GM23248 (cell line): ENCODE results near the gene MYO1E. TPM values are rescaled to one million over a fixed set of nuclear protein-coding genes. Genes with fewer than 3 reads are reported as not detected.
"Not testable (repeated sequence)": the region's sequence is repeated elsewhere in the genome, so short reads cannot be mapped to it uniquely, and the experiment has no call there.

Experiments used
- DNase-seq: peaks from one replicate; pipeline ENCODE4 v3.0.0-alpha.2; 2015
- H2AFZ ChIP-seq: fragments of 200-600 bp; sonication (generic); 2 replicates; pipeline ENCODE4 v1.6.1; 2016; ENCODE audit warnings: antibody characterized with exemption
- H3F3A ChIP-seq: fragments of 200-600 bp; sonication (generic); 2 replicates; pipeline ENCODE4 v1.6.1; 2016; ENCODE audit warnings: mild to moderate bottlenecking, antibody characterized with exemption, mixed run types; ENCODE audit not compliant: insufficient read depth
- H3K27ac ChIP-seq: fragments of 200-600 bp; sonication (generic); 2 replicates; pipeline ENCODE4 v1.5.1; 2016; ENCODE audit warnings: mild to moderate bottlenecking
- H3K27me3 ChIP-seq: fragments of 200-600 bp; sonication (generic); replicated peaks from 2 replicates; pipeline ENCODE4 v1.6.1; 2016; ENCODE audit warnings: mild to moderate bottlenecking; ENCODE audit not compliant: insufficient read depth
- H3K36me3 ChIP-seq: fragments of 200-600 bp; sonication (generic); 2 replicates; pipeline ENCODE4 v1.6.1; 2016; ENCODE audit warnings: low read depth, mild to moderate bottlenecking
- H3K4me1 ChIP-seq: fragments of 200-600 bp; sonication (generic); 2 replicates; pipeline ENCODE4 v1.6.1; 2016; ENCODE audit warnings: mild to moderate bottlenecking; ENCODE audit not compliant: insufficient read depth
- H3K4me2 ChIP-seq: fragments of 200-600 bp; sonication (generic); one replicate; pipeline ENCODE4 v1.6.1; 2016; ENCODE audit warnings: mild to moderate bottlenecking; ENCODE audit not compliant: unreplicated experiment
- H3K4me3 ChIP-seq: fragments of 200-600 bp; sonication (generic); 2 replicates; pipeline ENCODE4 v1.5.1; 2016; ENCODE audit warnings: mild to moderate bottlenecking
- H3K79me2 ChIP-seq: fragments of 200-600 bp; sonication (generic); 2 replicates; pipeline ENCODE4 v1.6.1; 2016; ENCODE audit warnings: mild to moderate bottlenecking; ENCODE audit not compliant: insufficient read depth
- H3K9ac ChIP-seq: fragments of 200-600 bp; sonication (generic); 2 replicates; pipeline ENCODE4 v1.6.1; 2016; ENCODE audit warnings: mild to moderate bottlenecking
- H3K9me2 ChIP-seq: fragments of 200-600 bp; sonication (generic); 2 replicates; pipeline ENCODE4 v1.6.1; 2016; ENCODE audit warnings: mixed run types, mild to moderate bottlenecking, moderate library complexity; ENCODE audit not compliant: insufficient read depth
- H3K9me3 ChIP-seq: fragments of 200-600 bp; sonication (generic); one replicate; pipeline ENCODE4 v1.6.1; 2017; ENCODE audit warnings: low read depth
- H4K20me1 ChIP-seq: fragments of 200-600 bp; sonication (generic); 2 replicates; pipeline ENCODE4 v1.6.0; 2016; ENCODE audit not compliant: insufficient read depth
- EZH2 ChIP-seq: fragments of 200-600 bp; sonication (generic); IDR thresholded peaks from 2 replicates; pipeline ENCODE4 v1.6.1; 2018; ENCODE audit warnings: antibody characterized with exemption, mild to moderate bottlenecking; ENCODE audit not compliant: insufficient read depth, poor library complexity, severe bottlenecking
- EZH2phosphoT487 ChIP-seq: fragments of 200-600 bp; sonication (generic); IDR thresholded peaks from 2 replicates; pipeline ENCODE4 v1.6.1; 2018; ENCODE audit warnings: antibody characterized with exemption, moderate library complexity, mild to moderate bottlenecking, low read depth; ENCODE audit not compliant: insufficient read depth
- WGBS, 2 experiments: methylation state at CpG; one replicate each; pipeline ENCODE4 v1.1.6; 2015 to 2017; ENCODE audit warnings: low lambda C conversion rate in 2 of 2, low coverage in 1 of 2; ENCODE audit errors: missing lambda C conversion rate in 2 of 2; 5-methylcytosine and 5-hydroxymethylcytosine counted together
- in situ Hi-C: fragments of 300-500 bp; cut with MboI; formaldehyde crosslinking; loops from 2 replicates; pipeline ENCODE4 v1.15.0; 2020
- polyA plus RNA-seq: library from polyadenylated mRNA; unstranded; fragments of >200 nt; fragmentation: Nextera tagmentation; extraction: Ambion mirVana; gene quantifications from 2 replicates; pipeline ENCODE4 v1.2.1, GENCODE V29; 2016
- total RNA-seq: library from RNA; depleted of rRNA; stranded (reverse); fragments of >200 nt; shearing (Covaris generic); gene quantifications from 2 replicates; pipeline ENCODE4 v1.2.3, GENCODE V29; 2014

Gene MYO1E
- total and polyA plus RNA-seq, 2 experiments from 2014 or later: 155 to 190 TPM

DNA sequence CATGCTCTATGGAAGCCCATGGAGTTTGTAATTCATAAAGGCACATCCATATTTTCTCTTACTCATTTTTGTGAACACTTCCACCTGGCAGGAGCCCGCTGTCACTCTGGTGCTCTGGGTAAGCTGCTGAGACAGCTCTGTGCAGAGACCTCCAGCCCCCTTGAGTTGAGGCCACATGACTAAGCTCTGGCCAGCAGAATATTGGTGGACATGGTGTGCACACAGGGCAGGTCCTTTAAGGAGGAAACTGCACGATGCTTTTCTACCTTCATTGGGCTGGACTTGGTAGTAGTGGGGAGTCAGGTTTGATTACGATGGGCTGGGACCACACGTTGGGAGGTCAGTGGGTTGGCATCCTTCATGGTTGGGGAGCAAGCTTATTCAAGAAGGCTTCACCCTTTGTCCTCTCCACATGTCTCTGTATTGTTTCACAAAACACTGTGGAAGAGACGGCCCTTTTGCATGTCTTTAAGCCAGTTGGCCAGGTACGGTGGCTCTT is 238.7 kb downstream of the MYO1E start:
- no peak overlapping the region for H2AFZ ChIP-seq
- no peak for DNase-seq
- no peaks in the 10 kb centered on the region for H3K4me1 ChIP-seq
- no peak overlapping the region for H3K4me3 ChIP-seq
- H4K20me1 ChIP-seq: no peaks in the 10 kb centered on the region
- no peak overlapping the region for H3K4me2 ChIP-seq
- no peak for TF ChIP-seq EZH2phosphoT487
- TF ChIP-seq EZH2: no peak
- H3K9me2 ChIP-seq: no peaks in the 10 kb centered on the region
- H3F3A ChIP-seq: peaks cover 29% of the 10 kb centered on the region
- H3K9me3 ChIP-seq: no peaks in the 10 kb centered on the region
- H3K36me3 ChIP-seq: peaks cover 74% of the 10 kb centered on the region
- 86 to 90% methylated on average over 6 of the region's 6 CpGs for WGBS, 2 experiments
- peaks cover 43% of the 10 kb centered on the region for H3K79me2 ChIP-seq
- H3K9ac ChIP-seq: no peak overlapping the region
- in situ Hi-C loops: no loop called here
- no peak overlapping the region for H3K27ac ChIP-seq
- no peaks in the 10 kb centered on the region for H3K27me3 ChIP-seq

DNA sequence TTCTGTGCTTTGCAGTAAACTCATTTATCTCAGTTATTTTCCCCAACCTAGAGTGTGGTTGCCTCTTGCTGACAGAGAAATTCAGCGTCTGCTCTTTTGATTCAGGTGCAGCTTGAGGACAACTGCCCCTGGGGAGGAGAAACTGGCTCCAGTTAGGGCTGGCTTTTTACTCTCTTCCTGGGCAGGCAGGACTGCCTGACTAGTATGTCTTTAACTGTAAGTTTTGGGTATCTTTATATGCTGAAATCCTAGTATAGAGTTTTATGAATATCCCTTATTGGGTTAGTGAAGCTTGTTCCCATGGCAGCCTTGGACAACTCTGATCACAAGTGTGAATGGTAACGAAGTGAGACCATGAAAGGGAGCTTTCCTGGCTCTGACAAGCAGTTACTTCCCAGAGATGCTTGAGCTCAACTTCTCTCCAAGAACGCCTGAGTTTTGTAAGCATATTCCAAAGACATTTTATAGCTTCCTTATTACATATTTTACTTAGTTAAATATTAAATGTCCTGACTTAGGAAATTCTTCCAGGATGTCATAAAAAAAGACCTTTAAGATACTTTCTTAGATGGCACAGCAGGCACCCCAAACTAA is 240.6 kb downstream of the MYO1E start:
- in situ Hi-C loops: no loop called here
- H3K4me1 ChIP-seq: no peaks in the 10 kb centered on the region
- no peak for DNase-seq
- peaks cover 65% of the 10 kb centered on the region for H3K36me3 ChIP-seq
- no peak overlapping the region for H3K4me3 ChIP-seq
- H3K27me3 ChIP-seq: no peaks in the 10 kb centered on the region
- H3F3A ChIP-seq: peaks cover 34% of the 10 kb centered on the region
- H3K9ac ChIP-seq: no peak overlapping the region
- H3K9me3 ChIP-seq: no peaks in the 10 kb centered on the region
- H3K27ac ChIP-seq: no peak overlapping the region
- no peak overlapping the region for H3K4me2 ChIP-seq
- TF ChIP-seq EZH2 (no peak), EZH2phosphoT487 (no peak)
- no peaks in the 10 kb centered on the region for H4K20me1 ChIP-seq
- 65 to 68% methylated on average over 3 of the region's 3 CpGs for WGBS, 2 experiments
- no peak overlapping the region for H2AFZ ChIP-seq
- peaks cover 52% of the 10 kb centered on the region for H3K79me2 ChIP-seq
- no peaks in the 10 kb centered on the region for H3K9me2 ChIP-seq

- Histone ChIP-seq H3K9ac (no peak overlapping the region), H3K9me3 (no peaks in the 10 kb centered on the region), H3K9me2 (no peaks in the 10 kb centered on the region), H3K27me3 (no peaks in the 10 kb centered on the region), H2AFZ (no peak overlapping the region), H3F3A (peaks cover 40% of the 10 kb centered on the region), H4K20me1 (no peaks in the 10 kb centered on the region), H3K79me2 (peaks cover 52% of the 10 kb centered on the region), H3K4me2 (no peak overlapping the region), H3K4me3 (no peak overlapping the region), H3K4me1 (no peaks in the 10 kb centered on the region), H3K36me3 (peaks cover 59% of the 10 kb centered on the region), H3K27ac (no peak overlapping the region)
- no peak for DNase-seq
- WGBS, 2 experiments: 98 to 99% methylated on average over 16 of the region's 16 CpGs
- TF ChIP-seq EZH2: no peak
- TF ChIP-seq EZH2phosphoT487: no peak
- in situ Hi-C loops: no loop called here
Observed at GRCh38 chr15:59131456-59131855, 241.2 kb downstream of the MYO1E start.

GRCh38 chr15:59127255-59127654 is 245.4 kb downstream of the MYO1E start:
- DNase-seq, H3K4me2 ChIP-seq, in situ Hi-C loops, H3K9ac ChIP-seq, H3K4me1 ChIP-seq, H3K27me3 ChIP-seq, H3K4me3 ChIP-seq, H3K9me3 ChIP-seq, H3K27ac ChIP-seq, H2AFZ ChIP-seq, H4K20me1 ChIP-seq, H3K9me2 ChIP-seq: not testable (repeated sequence)
- Histone ChIP-seq H3K36me3 (peaks cover 26% of the 10 kb centered on the region), H3F3A (peaks cover 60% of the 10 kb centered on the region), H3K79me2 (peaks cover 41% of the 10 kb centered on the region)
- WGBS, 2 experiments: 92 to 95% methylated on average over 1 of the region's 1 CpG

- Histone ChIP-seq H3K36me3 (peaks cover 15% of the 10 kb centered on the region), H3F3A (peaks cover 72% of the 10 kb centered on the region), H3K79me2 (peaks cover 26% of the 10 kb centered on the region)
- H2AFZ ChIP-seq, H3K4me1 ChIP-seq, H3K4me3 ChIP-seq, H3K9me3 ChIP-seq, H3K4me2 ChIP-seq, H4K20me1 ChIP-seq, H3K9me2 ChIP-seq, H3K27me3 ChIP-seq, H3K9ac ChIP-seq, in situ Hi-C loops, DNase-seq, H3K27ac ChIP-seq: not testable (repeated sequence)
- 95 to 98% methylated on average over 4 of the region's 4 CpGs for WGBS, 2 experiments
Observed at GRCh38 chr15:59125683-59126082, 247.0 kb downstream of the MYO1E start.
